Stimulated activated CD4-positive, alpha-beta T cell treated with anti-CD3 and anti-CD28 coated beads, TNF-alpha, amount 100 ng/mL, for 48 hours (primary cell): ENCODE data around the gene ZSCAN23.
"Not testable (repeated sequence)": the region's sequence is repeated elsewhere in the genome, so short reads cannot be mapped to it uniquely, and the experiment has no call there.

Experiments used
- DNase-seq, 3 donors: peaks; one replicate each; pipeline ENCODE4 v3.0.0-alpha.2; 2020; ENCODE audit warnings: low read depth in 3 of 3

Gene ZSCAN23

DNA sequence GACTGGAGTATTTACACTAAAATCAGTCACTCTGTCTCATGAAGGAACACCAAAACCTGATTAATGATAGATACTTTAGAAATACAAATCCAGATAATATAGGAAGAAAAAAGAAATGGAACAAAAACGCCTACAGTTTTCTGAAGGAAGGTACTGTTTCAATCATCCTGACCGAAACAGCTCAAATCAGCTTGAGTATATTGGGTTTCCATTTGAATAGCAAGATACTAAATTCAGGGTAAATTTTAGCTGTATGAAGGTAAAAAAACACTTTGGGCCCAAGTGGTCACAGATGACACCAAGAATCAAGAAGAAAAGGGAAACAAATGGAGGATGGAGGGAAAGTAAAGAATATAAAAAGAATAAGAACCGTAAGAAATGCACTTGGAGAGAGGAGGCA, 6.9 kb downstream of the ZSCAN23 start:
- DNase-seq, result no peak

- no peak for DNase-seq
These were observed 10.2 kb downstream of the ZSCAN23 start for GRCh38 chr6:28433119-28433518.

- no peak for DNase-seq
These were observed 13.5 kb downstream of the ZSCAN23 start for GRCh38 chr6:28429781-28430180.

DNA sequence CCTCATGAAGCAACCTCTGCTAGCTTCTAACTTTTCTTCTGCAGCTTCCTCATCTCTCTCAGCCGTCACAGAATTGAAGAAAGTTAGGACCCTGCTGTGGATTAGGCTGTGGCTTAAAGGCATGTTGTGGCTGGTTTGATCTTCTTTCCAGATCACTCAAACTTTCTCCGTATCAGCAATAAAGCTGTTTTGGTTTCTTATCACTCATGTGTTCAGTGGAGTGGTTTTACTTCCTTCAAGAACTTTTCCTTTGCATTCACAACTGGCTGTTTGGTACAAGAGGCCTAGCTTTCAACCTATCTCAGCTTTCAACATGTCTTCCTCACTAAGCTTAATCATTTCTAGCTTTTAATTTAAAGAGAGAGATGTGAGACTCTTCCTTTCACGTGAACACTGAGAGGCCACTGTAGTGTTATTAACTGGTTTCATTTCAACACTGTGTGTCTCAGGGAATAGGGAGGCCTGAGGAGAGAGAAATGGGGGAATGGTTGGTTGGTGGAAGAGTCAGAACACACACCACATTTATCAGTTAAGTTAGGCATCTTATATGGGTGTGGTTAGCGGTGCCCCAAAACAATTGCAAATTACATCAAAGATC, 17.2 kb downstream of the ZSCAN23 start:
- no peak for DNase-seq

GRCh38 chr6:28424163-28424562, 19.1 kb downstream of the ZSCAN23 start:
- DNase-seq, result no peak

DNA sequence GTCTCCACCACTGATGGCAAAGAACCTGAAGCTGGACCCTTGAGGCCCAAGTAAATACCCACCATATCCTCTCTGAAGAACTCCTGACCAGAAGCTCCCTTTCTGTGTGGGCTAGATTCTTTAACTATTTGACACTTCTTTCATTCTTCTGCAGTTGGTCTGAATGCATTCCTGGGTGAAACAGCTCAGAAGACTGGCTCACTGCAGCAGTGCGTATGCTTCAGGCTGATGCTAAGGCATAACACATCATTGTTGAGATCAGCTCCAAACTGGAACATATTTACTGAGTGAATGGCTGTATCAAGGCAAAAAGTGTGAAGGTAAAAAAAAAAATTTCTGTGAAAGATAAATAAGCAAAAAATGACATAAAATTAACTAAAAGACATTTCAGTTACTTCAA, 19.7 kb downstream of the ZSCAN23 start:
- DNase-seq, result no peak

GRCh38 chr6:28413681-28414080, 29.6 kb downstream of the ZSCAN23 start:
- no peak for DNase-seq

- DNase-seq, result no peak
These were observed 32.5 kb downstream of the ZSCAN23 start for GRCh38 chr6:28410767-28411166.

GRCh38 chr6:28408076-28408802, 35.1 kb downstream of the ZSCAN23 start:
- DNase-seq, result no peak

DNA sequence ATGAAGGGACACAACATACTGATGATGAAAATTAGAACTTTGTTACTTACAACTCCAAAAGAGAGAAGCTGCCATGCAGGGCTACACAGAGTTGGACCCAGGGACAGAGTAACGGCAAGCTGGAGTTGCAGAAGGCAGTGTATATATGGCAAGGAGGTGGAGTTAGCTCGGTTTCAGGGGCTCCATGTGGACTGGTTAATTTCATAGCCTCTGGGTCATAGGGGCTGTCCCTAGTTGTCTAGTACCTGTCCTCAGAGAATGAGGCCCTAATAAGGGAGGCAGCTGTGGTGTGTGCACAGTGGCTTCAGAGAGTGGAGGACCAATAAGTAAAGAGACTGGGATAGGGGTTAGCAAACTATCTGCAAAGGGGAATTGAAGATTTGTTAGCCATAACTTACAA, 35.9 kb downstream of the ZSCAN23 start:
- DNase-seq, result no peak

DNA sequence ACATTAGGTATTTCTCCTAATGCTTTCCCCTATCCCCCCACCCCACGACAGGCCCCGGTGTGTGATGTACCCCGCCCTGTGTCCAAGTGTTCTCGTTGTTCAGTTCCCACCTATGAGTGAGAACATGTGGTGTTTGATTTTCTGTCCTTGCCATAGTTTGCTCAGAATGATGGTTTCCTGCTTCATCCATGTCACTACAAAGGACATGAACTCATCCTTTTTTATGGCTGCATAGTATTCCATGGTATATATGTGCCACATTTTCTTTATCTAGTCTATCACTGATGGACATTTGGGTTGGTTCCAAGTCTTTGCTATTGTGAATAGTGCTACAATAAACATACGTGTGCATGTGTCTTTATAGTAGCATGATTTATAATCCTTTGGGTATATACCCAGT, 39.4 kb downstream of the ZSCAN23 start:
- DNase-seq, result not testable (repeated sequence)

- no peak for DNase-seq
These were observed 41.1 kb downstream of the ZSCAN23 start for GRCh38 chr6:28402197-28402596.

GRCh38 chr6:28401172-28401571, 42.1 kb downstream of the ZSCAN23 start:
- no peak for DNase-seq

- DNase-seq, result no peak
These were observed 43.2 kb downstream of the ZSCAN23 start for GRCh38 chr6:28400122-28400451.

DNA sequence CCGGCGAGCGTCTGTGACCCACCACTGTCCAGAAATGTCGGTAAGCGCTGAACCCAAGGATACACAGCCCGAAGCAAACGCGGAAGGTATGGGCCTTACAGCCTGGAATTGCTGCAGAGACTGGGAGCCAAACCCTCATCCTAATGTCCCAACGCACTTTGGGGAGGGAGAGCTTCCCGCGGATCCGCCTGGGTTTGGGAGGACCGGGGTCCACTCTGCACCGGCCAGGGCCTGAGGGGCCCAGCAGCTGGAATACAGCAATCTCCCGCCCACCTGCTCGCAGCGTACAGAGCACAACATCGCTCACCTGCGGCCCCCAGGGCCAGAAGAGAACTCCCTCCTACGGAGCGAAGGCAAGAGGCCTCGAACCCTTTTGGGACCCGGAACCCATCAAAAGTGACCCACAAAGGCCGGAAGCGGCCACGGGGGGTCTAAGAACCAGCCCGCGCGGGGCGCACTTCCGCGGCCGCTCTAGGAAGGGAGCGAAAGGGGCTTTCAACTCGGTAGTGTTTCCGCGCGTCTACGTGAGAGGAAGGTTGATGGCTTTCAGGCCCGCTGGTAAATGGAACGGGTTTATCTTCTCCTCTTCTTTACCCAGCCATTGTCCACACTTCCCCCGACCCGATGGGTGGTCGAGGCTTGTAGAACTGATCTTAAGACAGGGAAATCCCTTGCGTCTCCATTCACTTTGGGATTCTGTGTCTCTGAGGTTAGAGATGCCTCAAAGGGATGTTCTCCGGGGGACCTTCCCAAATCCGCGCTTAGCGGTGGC, 43.8 kb downstream of the ZSCAN23 start, which contains the start of gene ZSCAN12:
Gene ZSCAN12 (minus strand): TSS at position 398 of the 772 bp plus-strand sequence. CDS start 1,342 bp downstream, outside the sequence.
- DNase-seq, result peak; percentile 63 to 81 (median 80)

DNA sequence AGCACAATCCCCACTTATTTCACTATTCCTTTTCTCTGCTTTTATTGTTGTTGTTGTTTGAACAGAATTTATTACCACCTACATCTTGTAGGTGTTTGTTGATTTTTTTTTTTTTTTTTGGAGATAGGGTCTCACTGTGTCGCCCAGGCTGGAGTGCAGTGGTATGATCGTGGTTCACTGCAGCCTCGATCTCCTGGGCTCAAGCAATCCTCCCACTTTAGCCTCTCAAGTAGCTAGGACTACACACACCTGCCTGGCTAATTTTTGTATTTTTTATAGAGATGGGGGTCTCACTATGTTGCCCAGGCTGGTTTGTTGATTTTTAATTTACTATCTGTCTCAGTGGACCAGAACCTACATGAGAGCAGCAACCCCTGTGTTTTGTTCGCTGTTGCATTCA, 47.4 kb downstream of the ZSCAN23 start:
- no peak for DNase-seq

DNA sequence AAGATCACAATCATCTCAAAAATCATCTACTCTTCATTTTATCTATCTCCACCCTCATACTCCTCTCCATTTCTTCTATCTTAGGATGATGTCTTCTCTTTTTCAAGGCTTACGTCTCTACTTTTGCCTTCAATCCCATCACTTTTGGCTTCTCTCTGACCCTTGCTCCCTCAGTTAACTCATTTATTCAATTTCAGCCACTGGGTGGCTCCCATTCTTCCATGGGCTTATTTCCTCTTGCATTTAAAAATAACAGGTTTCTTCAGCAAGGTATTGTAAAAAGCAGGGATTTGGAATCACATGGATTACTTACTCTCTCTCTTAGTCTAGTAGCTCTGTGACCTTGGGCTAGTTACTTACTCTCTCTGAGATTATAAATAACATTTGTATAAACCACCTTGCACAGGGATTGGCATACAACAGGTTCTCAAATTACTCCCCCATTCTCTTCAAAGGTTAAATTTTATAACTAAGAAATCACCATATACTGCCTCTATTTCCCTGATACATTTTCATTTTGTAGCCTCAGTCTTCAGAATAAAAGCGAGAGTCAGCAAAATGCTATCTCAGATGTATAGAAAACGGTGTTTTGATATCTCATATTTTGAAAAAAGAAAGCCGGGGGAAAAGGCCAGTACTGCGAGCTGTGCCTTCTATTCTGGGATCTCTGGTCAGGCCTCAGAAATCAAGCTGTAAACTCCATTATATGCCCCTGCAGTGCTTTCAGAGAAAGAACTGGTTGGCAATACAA, 49.2 kb downstream of the ZSCAN23 start:
- no peak for DNase-seq

DNA sequence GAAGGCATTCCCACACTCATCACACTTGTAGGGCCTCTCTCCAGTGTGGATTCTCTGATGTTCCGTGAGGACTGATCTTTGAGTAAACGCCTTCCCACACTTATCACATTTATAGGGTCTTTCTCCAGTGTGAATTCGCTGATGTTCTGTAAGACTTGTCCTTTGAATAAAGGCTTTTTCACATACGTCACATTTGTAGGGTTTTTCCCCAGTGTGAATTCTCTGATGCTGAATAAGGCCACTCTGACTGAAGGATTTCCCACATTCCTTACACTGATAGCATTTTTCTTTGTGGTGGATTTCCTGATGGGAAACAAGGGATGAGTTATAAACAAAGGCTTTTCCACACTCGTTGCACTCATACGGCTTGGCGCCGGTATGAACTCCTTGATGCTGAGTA, 52.6 kb downstream of the ZSCAN23 start:
- DNase-seq, result no peak

DNA sequence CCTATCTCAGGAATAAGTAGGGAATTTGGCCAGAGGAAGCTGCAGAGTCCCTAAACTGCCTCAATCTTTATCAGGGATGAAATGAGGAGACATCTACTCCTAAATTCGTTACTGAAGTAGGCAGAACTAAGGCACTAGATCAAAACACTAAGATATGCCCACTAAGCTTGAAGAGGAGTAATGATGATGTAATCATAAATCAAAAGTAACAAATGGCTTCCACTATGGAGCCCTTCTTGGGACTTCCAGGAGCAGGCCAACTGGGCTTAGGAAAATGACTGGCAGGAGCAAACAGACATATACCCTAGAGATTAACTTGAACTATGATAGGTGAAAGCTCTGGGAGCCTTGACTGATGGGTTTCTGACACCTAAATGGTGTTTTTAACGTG, 59.2 kb downstream of the ZSCAN23 start:
- no peak for DNase-seq

DNA sequence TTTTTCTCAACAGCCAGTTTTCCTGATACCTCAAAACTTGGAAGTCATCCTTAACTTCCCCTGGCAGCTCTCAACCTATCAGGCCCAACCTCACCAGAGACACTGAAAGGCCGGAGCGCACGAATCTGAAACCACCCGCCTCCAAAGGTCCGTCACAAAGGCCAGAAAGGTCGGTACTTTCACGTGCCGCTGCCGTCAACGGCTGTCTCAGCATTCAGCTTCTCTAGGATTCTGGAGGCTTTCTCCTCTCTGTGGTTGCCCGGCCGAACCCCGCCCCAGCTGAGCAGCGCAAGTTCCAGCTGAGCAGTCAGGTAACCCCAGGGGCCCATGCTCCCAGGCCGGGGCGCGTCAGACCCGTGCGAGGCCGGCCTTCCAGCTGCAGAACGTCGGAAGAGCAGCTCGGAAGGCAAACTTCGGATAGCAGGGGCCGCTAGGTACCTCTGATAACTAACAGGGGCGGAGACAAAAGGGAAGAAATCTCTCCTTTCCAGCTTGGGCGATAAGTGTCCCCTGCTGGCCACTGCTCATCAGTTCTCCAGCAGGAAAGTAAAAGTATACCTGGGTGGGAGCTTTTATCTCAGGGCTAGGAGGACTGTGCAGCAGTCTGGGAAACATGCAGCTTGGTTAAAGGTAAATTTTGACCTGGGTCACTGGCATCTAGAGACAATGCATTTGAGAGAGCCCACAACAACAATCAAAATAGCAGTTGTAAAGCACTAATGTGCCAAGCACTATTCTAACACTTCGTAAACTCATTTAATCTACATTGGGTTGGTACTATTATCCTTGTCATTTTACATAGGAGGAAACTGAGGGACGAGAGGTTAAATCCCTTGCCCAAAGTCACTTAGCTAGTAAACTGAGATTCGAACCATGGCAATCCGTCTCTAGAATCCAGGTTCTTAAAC, 59.8 kb downstream of the ZSCAN23 start:
- peak in 1 of 3 donors; percentile 5 for DNase-seq
